Upper lobe of left lung (tissue), 6 donors: ENCODE results near the gene LYST. TPM values are rescaled to one million over a fixed set of nuclear protein-coding genes. Genes with fewer than 3 reads are reported as not detected.
A peak's percentile ranks its signal among the peaks of the same experiment; 100 is the strongest.
"Not testable (repeated sequence)": the region's sequence is repeated elsewhere in the genome, so short reads cannot be mapped to it uniquely, and the experiment has no call there.

ENCODE experiments used
- ATAC-seq, 2 donors: fragments of 200-7000 bp; cut with Tn5 transposase; one replicate each; pipeline ENCODE4 v1.9.1; 2022; ENCODE audit warnings: mild to moderate bottlenecking in 2 of 2, moderate library complexity in 2 of 2; ENCODE audit not compliant: low FRiP score in 2 of 2
- DNase-seq, 2 donors: peaks; one replicate each; pipeline ENCODE4 v3.0.0-alpha.2; 2019 to 2020
- H3K27ac ChIP-seq, 4 donors: fragments of 200-600 bp; sonication (generic); one replicate each; pipeline ENCODE4 v1.5.1; 2016 to 2019
- H3K27me3 ChIP-seq, 4 donors: fragments of 200-600 bp; sonication (generic); one replicate each; pipeline ENCODE4 v1.5.1; 2017 to 2019
- H3K36me3 ChIP-seq, 4 donors: fragments of 200-600 bp; sonication (generic); one replicate each; pipeline ENCODE4 v1.5.1; 2016 to 2019
- H3K4me1 ChIP-seq, 4 donors: fragments of 200-600 bp; sonication (generic); one replicate each; pipeline ENCODE4 v1.5.1; 2018 to 2019
- H3K4me3 ChIP-seq, 4 donors: fragments of 200-600 bp; sonication (generic); one replicate each; pipeline ENCODE4 v1.5.1; 2017 to 2019; ENCODE audit warnings: mild to moderate bottlenecking in 2 of 4, moderate library complexity in 1 of 4
- H3K9me3 ChIP-seq, 4 donors: fragments of 200-600 bp; sonication (generic); one replicate each; pipeline ENCODE4 v1.5.1; 2018 to 2019
- CTCF ChIP-seq, 6 experiments: fragments of 450-650 bp in 4 of 6; fragments of 200-600 bp in 2 of 6; sonication (generic) in 2 of 6; IDR thresholded peaks; one replicate each; pipeline ENCODE4 v1.5.1; 2016 to 2019; ENCODE audit warnings: antibody characterized with exemption in 6 of 6
- EP300 ChIP-seq, 4 donors: sonication (generic); formaldehyde crosslinking; IDR thresholded peaks; one replicate each; pipeline ENCODE4 v1.5.1; 2017; ENCODE audit warnings: antibody characterized with exemption in 4 of 4, control low read depth in 2 of 4
- POLR2A ChIP-seq, 4 donors: fragments of 450-650 bp; IDR thresholded peaks; one replicate each; pipeline ENCODE4 v1.5.1; 2016 to 2017; ENCODE audit warnings: antibody characterized with exemption in 4 of 4, mild to moderate bottlenecking in 2 of 4
- POLR2AphosphoS5 ChIP-seq, 2 donors: sonication (generic); formaldehyde crosslinking; IDR thresholded peaks; one replicate each; pipeline ENCODE4 v1.5.1; 2017; ENCODE audit warnings: antibody characterized with exemption in 2 of 2
- WGBS, 2 donors: methylation state at CpG; one replicate each; pipeline ENCODE4 v1.1.5; 2017 to 2018; 5-methylcytosine and 5-hydroxymethylcytosine counted together
- total RNA-seq, 6 donors: library from RNA; depleted of rRNA in 4 of 6; stranded (reverse); fragments of >200 nt in 4 of 6; gene quantifications; one replicate each; pipeline versions ENCODE4 v1.1.0 to v1.2.1, GENCODE V29; 2016 to 2021
- donor health status: DM: no; HTN: no; CAD: no; lungs with moderate emphysema.
- donor health status: DM: no; HTN: yes; CAD: no; lungs with severe emphysema.

The LYST gene
- total RNA-seq, 6 donors from 2014 or later = 34.0 to 87.0 (median 54.0) TPM

GRCh38 chr1:235648407-235648907 lies 218.2 kb downstream of the LYST start:
- Histone ChIP-seq H3K9me3 (no peaks in the 10 kb centered on the region), H3K4me1 (peaks cover 22 to 32% (median 25%) of the 10 kb centered on the region in 4 donors), H3K27me3 (peaks cover 0 to 43% (median 18%) of the 10 kb centered on the region in 4 donors), H3K4me3 (peak overlapping the region in 2 of 4 donors; percentile 55 to 59), H3K27ac (no peak overlapping the region), H3K36me3 (no peaks in the 10 kb centered on the region)
- no peak for TF ChIP-seq POLR2A (IDR thresholded peaks at IDR 0.05)
- no peak for TF ChIP-seq CTCF (IDR thresholded peaks at IDR 0.05)
- no peak for TF ChIP-seq POLR2AphosphoS5 (IDR thresholded peaks at IDR 0.05)
- no peak for TF ChIP-seq EP300 (IDR thresholded peaks at IDR 0.05)
- no peak for ATAC-seq
- 4% methylated on average over 29 to 31 of the region's 31 CpGs for WGBS, 2 donors
- peak in 1 of 2 donors; percentile 81 for DNase-seq

- not testable (repeated sequence) for H3K36me3 ChIP-seq, H3K4me3 ChIP-seq, DNase-seq, H3K9me3 ChIP-seq, ATAC-seq, H3K27ac ChIP-seq
- WGBS, 2 donors = 82 to 92% methylated on average over 12 of the region's 12 CpGs
- Histone ChIP-seq H3K4me1 (peaks cover 22 to 34% (median 26%) of the 10 kb centered on the region in 4 donors), H3K27me3 (peaks cover 0 to 43% (median 18%) of the 10 kb centered on the region in 4 donors)
These were observed 219.2 kb downstream of the LYST start for GRCh38 chr1:235647537-235647936.

GRCh38 chr1:235646463-235646862 lies 220.2 kb downstream of the LYST start:
- ATAC-seq (no peak), DNase-seq (no peak)
- WGBS, 2 donors = 77 to 79% methylated on average over 9 of the region's 9 CpGs
- peaks cover 0 to 39% (median 16%) of the 10 kb centered on the region in 4 donors for H3K27me3 ChIP-seq
- no peak overlapping the region for H3K4me3 ChIP-seq
- peaks cover 22 to 40% (median 29%) of the 10 kb centered on the region in 4 donors for H3K4me1 ChIP-seq
- H3K9me3 ChIP-seq = no peaks in the 10 kb centered on the region
- no peak overlapping the region for H3K27ac ChIP-seq
- TF ChIP-seq POLR2AphosphoS5 (IDR thresholded peaks at IDR 0.05) = no peak
- no peak for TF ChIP-seq EP300 (IDR thresholded peaks at IDR 0.05)
- no peak for TF ChIP-seq CTCF (IDR thresholded peaks at IDR 0.05)
- TF ChIP-seq POLR2A (IDR thresholded peaks at IDR 0.05) = no peak
- H3K36me3 ChIP-seq = no peaks in the 10 kb centered on the region

- TF ChIP-seq CTCF (IDR thresholded peaks at IDR 0.05) (no peak), POLR2A (IDR thresholded peaks at IDR 0.05) (no peak), EP300 (IDR thresholded peaks at IDR 0.05) (no peak), POLR2AphosphoS5 (IDR thresholded peaks at IDR 0.05) (no peak)
- H3K4me3 ChIP-seq = no peak overlapping the region
- ATAC-seq (no peak), DNase-seq (peak in 1 of 2 donors; percentile 45)
- 82 to 87% methylated on average over 12 to 13 of the region's 13 CpGs for WGBS, 2 donors
- no peaks in the 10 kb centered on the region for H3K9me3 ChIP-seq
- H3K36me3 ChIP-seq = no peaks in the 10 kb centered on the region
- no peak overlapping the region for H3K27ac ChIP-seq
- peaks cover 0 to 22% (median 8%) of the 10 kb centered on the region in 4 donors for H3K27me3 ChIP-seq
- H3K4me1 ChIP-seq = peaks cover 14 to 25% (median 19%) of the 10 kb centered on the region in 4 donors
These were observed 221.9 kb downstream of the LYST start for GRCh38 chr1:235644693-235645305.

GRCh38 chr1:235643837-235644692 lies 222.6 kb downstream of the LYST start:
- Histone ChIP-seq H3K36me3 (no peaks in the 10 kb centered on the region), H3K9me3 (no peaks in the 10 kb centered on the region), H3K27ac (no peak overlapping the region), H3K27me3 (peaks cover 0 to 15% (median 5%) of the 10 kb centered on the region in 4 donors), H3K4me1 (peaks cover 10 to 18% (median 13%) of the 10 kb centered on the region in 4 donors), H3K4me3 (no peak overlapping the region)
- TF ChIP-seq POLR2A (IDR thresholded peaks at IDR 0.05) (no peak), EP300 (IDR thresholded peaks at IDR 0.05) (no peak), CTCF (IDR thresholded peaks at IDR 0.05) (no peak), POLR2AphosphoS5 (IDR thresholded peaks at IDR 0.05) (no peak)
- DNase-seq (no peak), ATAC-seq (peak in 1 of 2 donors; percentile 32)
- 90 to 92% methylated on average over 23 of the region's 23 CpGs for WGBS, 2 donors
